GM18861 (cell line): ENCODE data around the gene CCDC77.

Source experiments
- ATAC-seq: cut with Tn5 transposase; IDR thresholded peaks from one replicate; pipeline ENCODE4 v1.9.1; 2021; ENCODE audit not compliant: unreplicated experiment

Gene CCDC77

GRCh38 chr12:480831-481816, 79.7 kb downstream of the CCDC77 start:
- ATAC-seq, result no peak

DNA sequence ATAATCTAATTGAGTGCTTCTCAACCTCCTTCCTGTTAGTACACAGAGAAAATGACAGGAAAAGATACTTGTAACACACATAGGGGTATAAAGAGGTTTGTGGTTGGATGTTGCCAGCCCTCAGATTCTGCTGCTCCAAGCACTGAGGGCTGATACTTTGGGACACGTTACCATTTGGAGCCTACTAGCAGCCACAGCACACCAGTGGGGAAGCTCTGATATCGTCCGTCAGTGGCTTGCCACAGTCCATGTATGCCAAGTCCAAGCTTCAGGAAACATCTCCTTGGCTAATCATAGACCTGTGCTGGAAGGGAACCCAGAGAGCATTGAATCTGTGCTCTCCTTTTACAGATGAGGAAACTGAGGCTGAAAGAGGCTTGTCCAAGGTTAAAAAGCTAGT, 80.6 kb downstream of the CCDC77 start:
- no peak for ATAC-seq

DNA sequence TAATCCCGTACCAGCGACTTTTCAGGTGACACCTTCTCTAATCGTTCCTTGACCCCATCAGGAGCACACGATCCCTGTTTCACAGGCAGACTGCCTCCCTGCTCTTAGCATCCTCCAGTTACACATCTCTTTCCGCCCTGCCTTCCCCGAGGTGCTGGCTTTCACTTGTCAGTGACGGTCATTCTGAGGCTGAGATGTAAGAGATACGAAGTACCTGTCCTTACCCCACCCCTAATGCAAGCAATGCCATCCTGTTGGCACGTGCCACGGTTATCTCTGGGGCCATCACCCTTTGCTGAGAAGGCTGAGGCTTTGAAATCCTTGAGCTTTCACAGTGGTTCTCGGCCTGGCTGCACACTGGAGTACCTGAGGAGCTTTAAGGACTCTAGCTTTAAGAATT, 82.7 kb downstream of the CCDC77 start:
- ATAC-seq, result no peak

- no peak for ATAC-seq
Measured at GRCh38 chr12:490260-490659, 88.8 kb downstream of the CCDC77 start.
